HepG2 (cell line): Measurements from ENCODE around the gene SRF. TPM values are rescaled to one million over a fixed set of nuclear protein-coding genes. Genes with fewer than 3 reads are reported as not detected.

Experiments
- BRD4 ChIP-seq: sonication (generic); formaldehyde crosslinking; IDR thresholded peaks from 2 replicates; pipeline ENCODE4 v1.4.0; 2020; ENCODE audit warnings: missing genetic modification reagents
- CHD2 ChIP-seq: IDR thresholded peaks from 2 replicates; pipeline ENCODE4 v1.6.1; 2011; ENCODE audit warnings: low read depth, low read length, improper control_type of control experiment
- ELF4 ChIP-seq: sonication (generic); formaldehyde crosslinking; IDR thresholded peaks from 2 replicates; pipeline ENCODE4 v1.5.0; 2020; ENCODE audit warnings: missing genetic modification reagents, mild to moderate bottlenecking, moderate library complexity, borderline replicate concordance
- FOXA3 ChIP-seq: IDR thresholded peaks from 2 replicates; pipeline ENCODE4 v1.6.1; 2016; ENCODE audit warnings: missing genetic modification reagents, missing compliant biosample characterization
- HNF4G ChIP-seq, 2 experiments: sonication (generic) in 1 of 2; formaldehyde crosslinking in 1 of 2; IDR thresholded peaks; 2 replicates each; pipeline versions ENCODE4 v1.4.0 to v1.6.1; 2011 to 2020; ENCODE audit warnings: borderline replicate concordance in 2 of 2, low read depth in 2 of 2, mild to moderate bottlenecking in 2 of 2, low read length in 1 of 2, missing genetic modification reagents in 1 of 2, moderate library complexity in 1 of 2
- MAZ ChIP-seq, 2 experiments: sonication (generic) in 1 of 2; formaldehyde crosslinking in 1 of 2; IDR thresholded peaks; 2 replicates each; pipeline versions ENCODE4 v1.5.0 to v1.6.1; 2012 to 2020; ENCODE audit warnings: low read depth in 2 of 2, mild to moderate bottlenecking in 2 of 2, borderline replicate concordance in 1 of 2, improper control_type of control experiment in 1 of 2, low read length in 1 of 2, missing genetic modification reagents in 1 of 2, moderate library complexity in 1 of 2
- MED1 ChIP-seq: sonication (generic); formaldehyde crosslinking; IDR thresholded peaks from 2 replicates; pipeline ENCODE4 v1.4.0; 2020; ENCODE audit warnings: missing genetic modification reagents
- NFE2L2 ChIP-seq: fragments of 150-350 bp; IDR thresholded peaks from 2 replicates; pipeline ENCODE4 v1.6.1; 2014; ENCODE audit warnings: low read length
- NFIC ChIP-seq: IDR thresholded peaks from 2 replicates; pipeline ENCODE4 v1.6.1; 2012; ENCODE audit warnings: mild to moderate bottlenecking, low read length, inconsistent platforms
- NFKB2 ChIP-seq: sonication (generic); formaldehyde crosslinking; IDR thresholded peaks from 2 replicates; pipeline ENCODE4 v1.4.0; 2020; ENCODE audit warnings: missing genetic modification reagents, borderline replicate concordance
- NFKBIZ ChIP-seq: IDR thresholded peaks from 2 replicates; pipeline ENCODE4 v1.6.1; 2018; ENCODE audit warnings: missing genetic modification reagents, missing compliant biosample characterization
- RCOR2 ChIP-seq: IDR thresholded peaks from 2 replicates; pipeline ENCODE4 v1.6.1; 2016; ENCODE audit warnings: missing biosample characterization, missing genetic modification reagents
- SCMH1 ChIP-seq: sonication (generic); formaldehyde crosslinking; IDR thresholded peaks from 2 replicates; pipeline ENCODE4 v1.9.0; 2021; ENCODE audit warnings: missing genetic modification reagents, mild to moderate bottlenecking, borderline replicate concordance
- SKI ChIP-seq: fragments of 450-650 bp; IDR thresholded peaks from one replicate; pipeline ENCODE4 v1.6.1; 2018; ENCODE audit warnings: mild to moderate bottlenecking; ENCODE audit not compliant: partially characterized antibody
- SRSF4 ChIP-seq: fragments of 200-400 bp; formaldehyde crosslinking; IDR thresholded peaks from one replicate; pipeline ENCODE4 v1.6.1; 2018; ENCODE audit warnings: mild to moderate bottlenecking, low read depth, low read length, moderate library complexity; ENCODE audit not compliant: poor library complexity, severe bottlenecking
- ZFP36L2 ChIP-seq: sonication (generic); formaldehyde crosslinking; IDR thresholded peaks from 2 replicates; pipeline ENCODE4 v1.4.0; 2020; ENCODE audit warnings: missing genetic modification reagents
- ZKSCAN5 ChIP-seq: sonication (generic); formaldehyde crosslinking; IDR thresholded peaks from 2 replicates; pipeline ENCODE4 v1.5.1; 2020; ENCODE audit warnings: mild to moderate bottlenecking, missing genetic modification reagents
- ZNF264 ChIP-seq: sonication (generic); formaldehyde crosslinking; IDR thresholded peaks from 2 replicates; pipeline ENCODE4 v1.4.0; 2020; ENCODE audit warnings: missing genetic modification reagents
- ZNF562 ChIP-seq: sonication (generic); formaldehyde crosslinking; IDR thresholded peaks from 2 replicates; pipeline ENCODE4 v1.8.0; 2022; ENCODE audit warnings: missing genetic modification reagents, borderline replicate concordance
- polyA plus RNA-seq, 8 experiments: library from polyadenylated mRNA; depleted of rRNA in 3 of 8; stranded (reverse) in 7 of 8; unstranded in 1 of 8; fragments of >200 nt; fragmentation: Illumina TruSeq in 4 of 8; extraction: Trizol in 4 of 8; gene quantifications; 2 replicates each; pipeline versions ENCODE4 v1.2.1 to v1.2.3, GENCODE V29; 2011 to 2016; ENCODE audit warnings: low read depth in 4 of 8, missing spikeins in 1 of 8, mixed read lengths in 1 of 8; ENCODE audit not compliant: insufficient read depth in 1 of 8
- total RNA-seq, 5 experiments: library from RNA; depleted of rRNA; stranded (reverse); fragments of >200 nt; fragmentation: Illumina TruSeq; extraction: Trizol; gene quantifications; 2 replicates each; pipeline ENCODE4 v1.2.3, GENCODE V29; 2016; ENCODE audit warnings: low read depth in 1 of 5
- TF ChIP-seq, protein P1 (sequence below): sonication (generic); formaldehyde crosslinking; IDR thresholded peaks from 2 replicates; pipeline ENCODE4 v1.5.1; 2020; ENCODE audit warnings: missing genetic modification reagents, mild to moderate bottlenecking, borderline replicate concordance
- TF ChIP-seq, protein P2 (sequence below): sonication (generic); formaldehyde crosslinking; IDR thresholded peaks from 2 replicates; pipeline ENCODE4 v1.8.0; 2022; ENCODE audit warnings: mild to moderate bottlenecking, missing genetic modification reagents, moderate library complexity
- TF ChIP-seq, protein P3 (sequence below): sonication (generic); formaldehyde crosslinking; IDR thresholded peaks from 2 replicates; pipeline ENCODE4 v1.8.1; 2023; ENCODE audit warnings: mild to moderate bottlenecking, missing genetic modification reagents
- TF ChIP-seq, protein P4 (sequence below): sonication (generic); formaldehyde crosslinking; conservative IDR thresholded peaks from 2 replicates; pipeline ENCODE4 v1.8.0; 2022; ENCODE audit warnings: missing genetic modification reagents

SRF gene
- total and polyA plus RNA-seq, 2 of the 13 experiments (the other 11 are each of a cell fraction or from before 2014, with no cell fraction given): 25.5 to 44.1 TPM

DNA sequence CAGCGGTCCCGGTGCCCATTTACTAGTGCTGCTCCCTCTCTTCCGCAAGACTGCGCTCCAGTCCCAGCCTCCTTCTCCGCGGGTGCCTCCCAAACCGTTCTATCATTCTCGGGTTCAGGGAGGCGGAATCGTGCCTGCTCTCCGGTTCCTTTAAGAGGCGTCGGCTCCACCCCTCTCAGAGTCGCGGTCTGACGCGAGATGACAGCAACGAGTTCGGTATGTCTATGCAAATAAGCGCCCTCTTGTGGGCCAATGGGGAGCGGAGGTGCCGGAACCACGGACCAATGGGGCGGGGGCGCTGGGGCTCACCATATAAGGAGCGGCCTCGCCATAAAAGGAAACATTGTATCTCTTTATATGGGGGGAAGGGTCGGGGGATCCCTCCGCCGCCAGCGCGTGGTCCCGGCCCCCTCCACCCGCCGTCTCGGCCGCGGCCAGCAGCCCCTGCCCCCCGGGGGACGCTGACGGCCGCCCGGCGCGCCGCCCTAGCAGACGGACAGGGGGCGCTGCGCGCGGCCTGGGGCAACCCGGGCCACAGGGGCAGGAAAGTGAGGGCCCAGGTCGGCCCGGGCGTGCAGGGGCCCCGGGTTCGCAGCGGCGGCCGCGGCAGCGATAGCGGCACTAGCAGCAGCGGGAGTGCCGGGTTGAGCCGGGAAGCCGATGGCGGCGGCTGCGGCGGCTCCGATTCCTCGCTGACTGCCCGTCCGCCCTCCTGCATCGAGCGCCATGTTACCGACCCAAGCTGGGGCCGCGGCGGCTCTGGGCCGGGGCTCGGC, at the start of gene SRF (continued):
- TF ChIP-seq, protein P1, sequence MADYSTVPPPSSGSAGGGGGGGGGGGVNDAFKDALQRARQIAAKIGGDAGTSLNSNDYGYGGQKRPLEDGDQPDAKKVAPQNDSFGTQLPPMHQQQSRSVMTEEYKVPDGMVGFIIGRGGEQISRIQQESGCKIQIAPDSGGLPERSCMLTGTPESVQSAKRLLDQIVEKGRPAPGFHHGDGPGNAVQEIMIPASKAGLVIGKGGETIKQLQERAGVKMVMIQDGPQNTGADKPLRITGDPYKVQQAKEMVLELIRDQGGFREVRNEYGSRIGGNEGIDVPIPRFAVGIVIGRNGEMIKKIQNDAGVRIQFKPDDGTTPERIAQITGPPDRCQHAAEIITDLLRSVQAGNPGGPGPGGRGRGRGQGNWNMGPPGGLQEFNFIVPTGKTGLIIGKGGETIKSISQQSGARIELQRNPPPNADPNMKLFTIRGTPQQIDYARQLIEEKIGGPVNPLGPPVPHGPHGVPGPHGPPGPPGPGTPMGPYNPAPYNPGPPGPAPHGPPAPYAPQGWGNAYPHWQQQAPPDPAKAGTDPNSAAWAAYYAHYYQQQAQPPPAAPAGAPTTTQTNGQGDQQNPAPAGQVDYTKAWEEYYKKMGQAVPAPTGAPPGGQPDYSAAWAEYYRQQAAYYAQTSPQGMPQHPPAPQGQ (CRISPR knock-in tag): no peak
- TF ChIP-seq, protein P2, sequence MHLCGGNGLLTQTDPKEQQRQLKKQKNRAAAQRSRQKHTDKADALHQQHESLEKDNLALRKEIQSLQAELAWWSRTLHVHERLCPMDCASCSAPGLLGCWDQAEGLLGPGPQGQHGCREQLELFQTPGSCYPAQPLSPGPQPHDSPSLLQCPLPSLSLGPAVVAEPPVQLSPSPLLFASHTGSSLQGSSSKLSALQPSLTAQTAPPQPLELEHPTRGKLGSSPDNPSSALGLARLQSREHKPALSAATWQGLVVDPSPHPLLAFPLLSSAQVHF (CRISPR knock-in tag): no peak; the same call in 1 of the 2 replicates
- no peak for TF ChIP-seq ZFP36L2 (CRISPR knock-in tag)
- TF ChIP-seq ELF4 (CRISPR knock-in tag): no peak
- TF ChIP-seq NFKBIZ (CRISPR knock-in tag): no peak
- TF ChIP-seq NFKB2 (CRISPR knock-in tag): no peak; the same call in 1 of the 2 replicates
- no peak for TF ChIP-seq ZKSCAN5 (CRISPR knock-in tag)
- TF ChIP-seq SCMH1 (CRISPR knock-in tag): no peak
- TF ChIP-seq SRSF4: no peak
- TF ChIP-seq FOXA3 (CRISPR knock-in tag): peak; percentile 41; the same call in 1 of the 2 replicates
- TF ChIP-seq NFE2L2: no peak
- no peak for TF ChIP-seq NFIC
- TF ChIP-seq HNF4G (IDR thresholded peaks at IDR 0.05; ENCODE audit: borderline replicate concordance, low read depth, low read length): peak; percentile 51; the same call in 1 of the 2 replicates
- peak; percentile 66; the same call in 1 of the 2 replicates for TF ChIP-seq HNF4G (CRISPR knock-in tag; IDR thresholded peaks at IDR 0.05; ENCODE audit: borderline replicate concordance, low read depth)
- TF ChIP-seq, protein P3, sequence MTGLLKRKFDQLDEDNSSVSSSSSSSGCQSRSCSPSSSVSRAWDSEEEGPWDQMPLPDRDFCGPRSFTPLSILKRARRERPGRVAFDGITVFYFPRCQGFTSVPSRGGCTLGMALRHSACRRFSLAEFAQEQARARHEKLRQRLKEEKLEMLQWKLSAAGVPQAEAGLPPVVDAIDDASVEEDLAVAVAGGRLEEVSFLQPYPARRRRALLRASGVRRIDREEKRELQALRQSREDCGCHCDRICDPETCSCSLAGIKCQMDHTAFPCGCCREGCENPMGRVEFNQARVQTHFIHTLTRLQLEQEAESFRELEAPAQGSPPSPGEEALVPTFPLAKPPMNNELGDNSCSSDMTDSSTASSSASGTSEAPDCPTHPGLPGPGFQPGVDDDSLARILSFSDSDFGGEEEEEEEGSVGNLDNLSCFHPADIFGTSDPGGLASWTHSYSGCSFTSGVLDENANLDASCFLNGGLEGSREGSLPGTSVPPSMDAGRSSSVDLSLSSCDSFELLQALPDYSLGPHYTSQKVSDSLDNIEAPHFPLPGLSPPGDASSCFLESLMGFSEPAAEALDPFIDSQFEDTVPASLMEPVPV (CRISPR knock-in tag): peak; percentile 48; the same call in 1 of the 2 replicates
- peak; percentile 57 for TF ChIP-seq MED1 (CRISPR knock-in tag)
- TF ChIP-seq, protein P4, sequence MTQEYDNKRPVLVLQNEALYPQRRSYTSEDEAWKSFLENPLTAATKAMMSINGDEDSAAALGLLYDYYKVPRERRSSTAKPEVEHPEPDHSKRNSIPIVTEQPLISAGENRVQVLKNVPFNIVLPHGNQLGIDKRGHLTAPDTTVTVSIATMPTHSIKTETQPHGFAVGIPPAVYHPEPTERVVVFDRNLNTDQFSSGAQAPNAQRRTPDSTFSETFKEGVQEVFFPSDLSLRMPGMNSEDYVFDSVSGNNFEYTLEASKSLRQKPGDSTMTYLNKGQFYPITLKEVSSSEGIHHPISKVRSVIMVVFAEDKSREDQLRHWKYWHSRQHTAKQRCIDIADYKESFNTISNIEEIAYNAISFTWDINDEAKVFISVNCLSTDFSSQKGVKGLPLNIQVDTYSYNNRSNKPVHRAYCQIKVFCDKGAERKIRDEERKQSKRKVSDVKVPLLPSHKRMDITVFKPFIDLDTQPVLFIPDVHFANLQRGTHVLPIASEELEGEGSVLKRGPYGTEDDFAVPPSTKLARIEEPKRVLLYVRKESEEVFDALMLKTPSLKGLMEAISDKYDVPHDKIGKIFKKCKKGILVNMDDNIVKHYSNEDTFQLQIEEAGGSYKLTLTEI (CRISPR knock-in tag): no peak
- peak; percentile 96 for TF ChIP-seq SKI
- TF ChIP-seq ZNF562 (CRISPR knock-in tag): peak; percentile 72
- 0 out of 2 replicates have a peak, but pooled peaks have one; percentile 29 for TF ChIP-seq RCOR2 (CRISPR knock-in tag)
- TF ChIP-seq CHD2: peak; percentile 83
- TF ChIP-seq BRD4 (CRISPR knock-in tag): peak; percentile 73; the same call in 1 of the 2 replicates
- TF ChIP-seq ZNF264 (CRISPR knock-in tag): peak; percentile 46; the same call in 1 of the 2 replicates
- peak; percentile 92 for TF ChIP-seq MAZ (IDR thresholded peaks at IDR 0.05; ENCODE audit: borderline replicate concordance, low read depth, low read length)
- peak; percentile 98 for TF ChIP-seq MAZ (CRISPR knock-in tag; IDR thresholded peaks at IDR 0.05; ENCODE audit: low read depth)
